Activated naive CD8-positive, alpha-beta T cell treated with anti-CD3 and anti-CD28 coated beads, Interleukin-2, amount 50 U/mL, for 24 hours (primary cell): Measurements from ENCODE around the gene RAB6A.

ENCODE experiments used
- ATAC-seq: fragments of 150-1000 bp; cut with Tn5 transposase; one replicate; pipeline ENCODE4 v1.10.0; 2021
- DNase-seq: peaks from one replicate; pipeline ENCODE4 v3.0.0; 2021
- H3K27ac Mint-ChIP-seq: one replicate; pipeline ENCODE4 v1.8.0; 2021; ENCODE audit warnings: mild to moderate bottlenecking, mixed read lengths
- H3K27me3 Mint-ChIP-seq: one replicate; pipeline ENCODE4 v1.8.0; 2021; ENCODE audit warnings: mixed read lengths
- H3K36me3 Mint-ChIP-seq: one replicate; pipeline ENCODE4 v1.8.0; 2021; ENCODE audit warnings: low read depth, mixed read lengths
- H3K4me1 Mint-ChIP-seq: one replicate; pipeline ENCODE4 v1.8.0; 2021; ENCODE audit warnings: mixed read lengths
- H3K4me3 Mint-ChIP-seq: one replicate; pipeline ENCODE4 v1.8.0; 2021; ENCODE audit warnings: mild to moderate bottlenecking, moderate library complexity, mixed read lengths
- H3K9me3 Mint-ChIP-seq: one replicate; pipeline ENCODE4 v1.8.0; 2021; ENCODE audit warnings: mixed read lengths

RAB6A gene

GRCh38 chr11:73661035-73661628 lies 99.7 kb downstream of the RAB6A start:
- Mint-ChIP-seq H3K27ac (no peak overlapping the region), H3K27me3 (no peaks in the 10 kb centered on the region), H3K36me3 (no peaks in the 10 kb centered on the region), H3K9me3 (no peaks in the 10 kb centered on the region), H3K4me3 (peak overlapping the region; percentile 48), H3K4me1 (peaks cover 5% of the 10 kb centered on the region)
- DNase-seq (peak; percentile 92), ATAC-seq (peak; percentile 84)

DNA sequence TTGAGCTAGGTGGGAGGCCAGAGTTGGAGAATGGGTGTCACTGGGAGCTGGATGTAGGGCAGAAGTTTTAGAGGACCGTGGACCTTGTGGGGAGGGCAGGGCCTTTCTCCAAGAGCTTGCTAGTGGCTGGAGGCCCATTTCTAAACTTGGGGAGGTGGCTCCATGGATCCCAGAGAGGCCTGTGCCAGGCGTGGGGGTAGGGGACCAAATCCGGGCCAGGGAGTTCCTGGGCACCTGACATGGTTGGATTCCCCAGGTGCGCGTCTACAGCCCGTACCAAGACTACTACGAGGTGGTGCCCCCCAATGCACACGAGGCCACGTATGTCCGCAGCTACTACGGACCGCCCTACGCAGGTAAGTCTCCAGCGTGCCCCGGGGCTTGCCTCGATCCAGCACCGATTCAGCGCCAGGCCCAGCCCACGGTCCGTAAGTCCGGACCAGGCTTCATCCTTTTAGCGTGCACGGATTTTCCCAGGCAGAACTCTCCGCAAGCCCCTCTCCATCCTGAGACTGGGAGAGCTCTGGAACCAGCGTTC lies 100.3 kb downstream of the RAB6A start:
- H3K4me3 Mint-ChIP-seq: no peak overlapping the region
- H3K36me3 Mint-ChIP-seq: no peaks in the 10 kb centered on the region
- DNase-seq (no peak), ATAC-seq (peak; percentile 14)
- no peaks in the 10 kb centered on the region for H3K27me3 Mint-ChIP-seq
- no peaks in the 10 kb centered on the region for H3K9me3 Mint-ChIP-seq
- H3K4me1 Mint-ChIP-seq: peaks cover 5% of the 10 kb centered on the region
- H3K27ac Mint-ChIP-seq: no peak overlapping the region

DNA sequence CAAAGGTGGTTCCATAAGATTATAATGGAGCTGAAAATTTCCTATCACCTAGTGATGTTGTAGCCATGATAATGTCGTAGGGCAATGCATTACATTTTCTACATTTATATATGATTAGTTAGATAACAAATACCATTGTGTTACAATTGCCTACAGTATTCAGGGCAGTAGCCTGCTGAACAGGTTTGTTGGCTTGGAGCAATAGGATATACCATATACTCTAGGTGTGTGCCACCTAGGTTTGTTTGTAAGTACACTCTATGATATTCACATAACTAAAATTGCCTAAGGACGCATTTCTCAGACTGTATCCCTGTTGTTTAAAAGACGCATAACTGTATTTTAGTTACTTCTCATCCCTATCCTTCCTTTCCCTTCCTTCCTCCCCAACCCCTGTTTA lies 100.9 kb downstream of the RAB6A start:
- no peaks in the 10 kb centered on the region for H3K36me3 Mint-ChIP-seq
- H3K27ac Mint-ChIP-seq: no peak overlapping the region
- DNase-seq (no peak), ATAC-seq (no peak)
- H3K4me3 Mint-ChIP-seq: no peak overlapping the region
- H3K4me1 Mint-ChIP-seq: peaks cover 5% of the 10 kb centered on the region
- no peaks in the 10 kb centered on the region for H3K9me3 Mint-ChIP-seq
- H3K27me3 Mint-ChIP-seq: no peaks in the 10 kb centered on the region

GRCh38 chr11:73656985-73657384 lies 103.9 kb downstream of the RAB6A start:
- DNase-seq (no peak), ATAC-seq (no peak)
- no peak overlapping the region for H3K27ac Mint-ChIP-seq
- H3K36me3 Mint-ChIP-seq: no peaks in the 10 kb centered on the region
- no peaks in the 10 kb centered on the region for H3K9me3 Mint-ChIP-seq
- peaks cover 5% of the 10 kb centered on the region for H3K4me1 Mint-ChIP-seq
- H3K4me3 Mint-ChIP-seq: no peak overlapping the region
- H3K27me3 Mint-ChIP-seq: no peaks in the 10 kb centered on the region

GRCh38 chr11:73655686-73656085 lies 105.2 kb downstream of the RAB6A start:
- Mint-ChIP-seq H3K27ac (no peak overlapping the region), H3K4me1 (peaks cover under 1% of the 10 kb centered on the region), H3K27me3 (no peaks in the 10 kb centered on the region), H3K9me3 (no peaks in the 10 kb centered on the region), H3K36me3 (no peaks in the 10 kb centered on the region), H3K4me3 (no peak overlapping the region)
- no peak for ATAC-seq
- DNase-seq: no peak

DNA sequence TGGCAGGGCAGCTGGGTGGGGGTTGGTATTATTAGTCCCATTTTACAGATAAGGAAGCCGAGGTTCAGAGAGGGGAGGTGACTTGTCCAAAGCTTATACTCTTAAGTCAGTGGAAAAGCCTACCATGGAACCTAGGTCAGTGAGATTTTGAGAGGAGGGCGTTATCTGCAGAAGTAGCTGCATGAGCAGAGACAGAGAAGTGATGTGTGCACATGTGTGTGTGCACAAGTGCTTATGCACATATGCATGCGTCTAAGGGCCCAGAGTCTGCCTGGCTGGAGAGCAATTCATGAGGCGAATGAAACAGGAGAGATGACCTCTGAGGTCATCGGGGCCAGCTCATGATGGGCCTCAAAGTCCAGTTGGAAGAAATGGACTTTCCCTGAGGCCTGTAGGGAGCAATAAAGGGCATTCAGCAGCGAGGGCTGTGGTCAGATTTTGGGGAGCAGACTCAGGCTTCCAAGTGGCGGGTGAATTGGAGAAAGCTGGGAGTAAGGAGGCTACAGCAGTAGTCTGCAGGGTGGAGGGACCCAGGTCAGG lies 106.3 kb downstream of the RAB6A start:
- no peaks in the 10 kb centered on the region for H3K9me3 Mint-ChIP-seq
- H3K4me1 Mint-ChIP-seq: no peaks in the 10 kb centered on the region
- H3K27me3 Mint-ChIP-seq: no peaks in the 10 kb centered on the region
- DNase-seq (no peak), ATAC-seq (no peak)
- no peaks in the 10 kb centered on the region for H3K36me3 Mint-ChIP-seq
- H3K4me3 Mint-ChIP-seq: no peak overlapping the region
- H3K27ac Mint-ChIP-seq: no peak overlapping the region

- no peak for DNase-seq
- H3K9me3 Mint-ChIP-seq: no peaks in the 10 kb centered on the region
- H3K36me3 Mint-ChIP-seq: no peaks in the 10 kb centered on the region
- H3K27ac Mint-ChIP-seq: no peak overlapping the region
- H3K4me3 Mint-ChIP-seq: no peak overlapping the region
- ATAC-seq: no peak
- no peaks in the 10 kb centered on the region for H3K4me1 Mint-ChIP-seq
- H3K27me3 Mint-ChIP-seq: no peaks in the 10 kb centered on the region
These were observed 106.9 kb downstream of the RAB6A start for GRCh38 chr11:73653996-73654395.

DNA sequence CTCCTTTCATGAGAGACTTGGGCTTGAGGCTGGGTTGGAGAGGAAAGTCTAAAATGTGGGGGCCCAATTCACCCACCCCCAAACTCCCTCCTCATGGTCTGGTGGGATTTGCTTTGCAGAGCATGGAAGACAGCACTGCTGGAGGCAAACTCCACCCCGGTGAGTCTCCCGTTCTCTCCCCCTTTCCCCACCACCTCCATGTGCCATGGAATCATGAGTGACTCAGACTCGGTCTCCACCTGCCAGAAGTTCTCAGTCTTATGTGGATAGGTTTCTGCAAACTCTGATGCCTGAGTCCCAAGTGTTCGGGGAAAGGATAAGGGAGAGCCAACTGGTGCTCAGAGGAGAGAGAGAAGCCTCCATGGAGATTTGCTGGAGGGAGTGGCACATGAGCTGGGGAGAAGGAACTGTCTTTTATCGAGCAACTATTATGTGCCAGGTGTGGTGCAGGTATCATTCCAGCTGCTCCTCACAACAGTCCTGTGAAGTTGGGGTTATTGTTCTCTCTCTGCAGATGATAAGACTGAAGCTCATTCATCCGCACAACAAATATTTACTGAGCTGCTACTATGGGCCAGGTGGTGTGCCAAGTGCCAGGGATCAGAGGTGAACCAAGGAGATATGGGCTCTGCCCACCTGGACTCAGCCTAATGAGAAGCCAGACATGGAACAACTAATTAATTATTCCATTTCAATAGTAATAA lies 107.9 kb downstream of the RAB6A start:
- H3K4me3 Mint-ChIP-seq: no peak overlapping the region
- H3K4me1 Mint-ChIP-seq: peaks cover 4% of the 10 kb centered on the region
- no peaks in the 10 kb centered on the region for H3K27me3 Mint-ChIP-seq
- DNase-seq (no peak), ATAC-seq (no peak)
- H3K9me3 Mint-ChIP-seq: no peaks in the 10 kb centered on the region
- H3K27ac Mint-ChIP-seq: no peak overlapping the region
- H3K36me3 Mint-ChIP-seq: no peaks in the 10 kb centered on the region

- ATAC-seq (no peak), DNase-seq (no peak)
- Mint-ChIP-seq H3K4me1 (peaks cover 11% of the 10 kb centered on the region), H3K27me3 (no peaks in the 10 kb centered on the region), H3K27ac (no peak overlapping the region), H3K36me3 (no peaks in the 10 kb centered on the region), H3K4me3 (no peak overlapping the region), H3K9me3 (no peaks in the 10 kb centered on the region)
These were observed 108.7 kb downstream of the RAB6A start for GRCh38 chr11:73652046-73652730.

DNA sequence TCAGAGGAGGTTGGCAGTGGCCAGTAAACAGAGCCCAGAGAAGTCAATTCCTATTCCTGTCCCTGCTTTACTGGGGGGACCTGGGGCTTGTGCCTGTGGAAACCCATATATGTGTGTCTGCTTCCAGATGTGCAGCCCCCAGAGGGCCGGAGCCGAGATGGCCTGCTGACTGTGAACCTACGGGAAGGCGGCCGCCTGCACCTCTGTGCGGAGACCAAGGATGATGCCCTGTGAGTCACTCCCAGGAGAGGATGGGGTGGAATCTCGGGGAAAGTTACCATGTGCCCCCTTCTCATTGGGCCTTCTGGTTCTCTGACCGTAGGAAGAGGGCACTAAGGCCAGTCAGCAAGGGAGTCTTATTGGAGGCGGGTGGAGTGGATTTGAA lies 109.2 kb downstream of the RAB6A start:
- Mint-ChIP-seq H3K27ac (no peak overlapping the region), H3K4me3 (no peak overlapping the region), H3K4me1 (peaks cover 16% of the 10 kb centered on the region), H3K9me3 (no peaks in the 10 kb centered on the region), H3K27me3 (no peaks in the 10 kb centered on the region), H3K36me3 (no peaks in the 10 kb centered on the region)
- DNase-seq (no peak), ATAC-seq (no peak)

DNA sequence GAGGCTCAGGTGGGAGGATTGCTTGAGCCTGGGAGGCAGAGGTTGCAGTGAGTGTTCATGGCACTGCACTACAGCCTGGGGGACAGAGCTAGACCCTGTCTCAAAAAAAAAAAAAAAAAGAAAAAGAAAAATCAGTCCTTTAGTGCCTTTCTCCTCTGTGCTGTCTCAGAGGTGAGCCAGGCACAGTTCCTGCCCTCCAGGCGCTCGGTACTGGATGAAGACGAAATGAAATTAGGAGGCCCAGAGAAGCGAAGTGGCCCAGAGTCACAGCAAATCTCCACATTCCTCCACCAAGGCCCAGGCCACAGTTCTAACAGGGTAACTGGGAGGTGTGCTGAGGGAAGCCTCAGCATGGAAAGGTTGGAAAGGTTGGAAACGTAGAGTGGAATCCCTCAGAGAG lies 109.6 kb downstream of the RAB6A start:
- no peak for ATAC-seq
- H3K4me3 Mint-ChIP-seq: no peak overlapping the region
- H3K9me3 Mint-ChIP-seq: no peaks in the 10 kb centered on the region
- H3K27me3 Mint-ChIP-seq: no peaks in the 10 kb centered on the region
- peaks cover 18% of the 10 kb centered on the region for H3K4me1 Mint-ChIP-seq
- no peaks in the 10 kb centered on the region for H3K36me3 Mint-ChIP-seq
- DNase-seq: no peak
- H3K27ac Mint-ChIP-seq: no peak overlapping the region

DNA sequence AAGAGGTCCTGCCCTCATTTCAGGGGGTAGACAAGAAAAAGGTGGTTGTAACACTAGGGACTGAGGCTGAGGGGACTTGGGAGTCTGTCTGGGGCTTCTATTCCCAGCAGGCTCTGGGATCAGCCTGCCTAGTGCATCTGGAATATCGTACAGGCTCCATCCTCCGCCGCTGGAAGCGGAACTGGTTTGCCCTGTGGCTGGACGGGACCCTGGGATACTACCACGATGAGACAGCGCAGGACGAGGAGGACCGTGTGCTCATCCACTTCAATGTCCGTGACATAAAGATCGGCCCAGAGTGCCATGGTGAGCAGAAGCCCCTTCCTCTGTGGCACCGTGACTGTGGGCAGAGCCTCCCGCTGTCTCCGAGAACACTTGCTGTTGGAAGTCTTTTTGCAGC lies 110.5 kb downstream of the RAB6A start:
- Mint-ChIP-seq H3K9me3 (no peaks in the 10 kb centered on the region), H3K4me3 (no peak overlapping the region), H3K4me1 (peaks cover 18% of the 10 kb centered on the region), H3K27ac (no peak overlapping the region), H3K36me3 (no peaks in the 10 kb centered on the region), H3K27me3 (no peaks in the 10 kb centered on the region)
- no peak for DNase-seq
- no peak for ATAC-seq

- no peak overlapping the region for H3K4me3 Mint-ChIP-seq
- H3K9me3 Mint-ChIP-seq: no peaks in the 10 kb centered on the region
- H3K27me3 Mint-ChIP-seq: no peaks in the 10 kb centered on the region
- no peaks in the 10 kb centered on the region for H3K36me3 Mint-ChIP-seq
- peaks cover 18% of the 10 kb centered on the region for H3K4me1 Mint-ChIP-seq
- DNase-seq (no peak), ATAC-seq (no peak)
- H3K27ac Mint-ChIP-seq: no peak overlapping the region
These were observed 111.7 kb downstream of the RAB6A start for GRCh38 chr11:73649206-73649605.

DNA sequence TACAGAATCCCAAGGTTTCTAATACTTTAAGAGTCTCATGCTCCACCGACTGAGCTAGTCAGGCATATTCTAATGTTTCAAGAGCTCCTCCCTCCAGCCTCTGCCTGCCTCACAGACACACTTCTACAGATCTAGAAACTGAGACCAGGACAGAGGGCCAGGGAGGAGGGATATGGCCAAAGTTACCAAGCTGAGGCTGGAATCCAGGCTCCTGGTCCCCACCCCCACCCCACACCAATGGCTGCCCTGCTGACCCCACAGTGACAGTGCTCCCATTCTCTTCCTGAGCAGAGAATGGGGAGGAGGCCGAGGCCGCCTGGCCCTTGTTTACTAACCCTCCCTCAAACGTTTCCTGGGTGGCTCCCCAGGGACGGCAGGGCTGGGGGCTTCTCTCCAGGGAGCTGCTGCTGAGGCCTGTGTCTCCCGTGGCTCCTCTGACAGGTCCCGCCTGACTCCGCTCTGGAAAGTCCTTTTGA lies 112.3 kb downstream of the RAB6A start:
- no peak for ATAC-seq
- H3K36me3 Mint-ChIP-seq: no peaks in the 10 kb centered on the region
- no peak overlapping the region for H3K27ac Mint-ChIP-seq
- peaks cover 18% of the 10 kb centered on the region for H3K4me1 Mint-ChIP-seq
- no peak for DNase-seq
- no peaks in the 10 kb centered on the region for H3K9me3 Mint-ChIP-seq
- no peak overlapping the region for H3K4me3 Mint-ChIP-seq
- no peaks in the 10 kb centered on the region for H3K27me3 Mint-ChIP-seq

DNA sequence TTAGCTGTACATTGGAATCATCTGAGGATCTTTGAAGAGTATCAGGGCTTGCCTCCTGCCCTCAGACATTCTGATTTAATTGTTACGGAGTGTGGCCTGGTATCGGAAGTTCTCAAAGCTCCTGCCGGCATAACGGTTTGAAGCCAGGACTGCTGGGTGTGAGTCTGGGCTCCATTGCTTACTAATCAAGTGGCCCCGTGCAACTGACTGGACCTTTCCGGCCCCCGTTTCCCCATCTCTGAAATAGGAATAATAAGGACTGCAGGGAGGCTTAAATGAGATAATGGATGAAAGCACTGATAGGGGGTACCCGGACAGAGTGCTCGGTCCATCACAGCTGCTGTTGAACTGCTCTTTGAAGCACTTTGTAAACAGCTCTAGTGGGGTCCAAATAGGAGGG lies 112.8 kb downstream of the RAB6A start:
- ATAC-seq (no peak), DNase-seq (no peak)
- Mint-ChIP-seq H3K27ac (no peak overlapping the region), H3K4me1 (peaks cover 18% of the 10 kb centered on the region), H3K27me3 (no peaks in the 10 kb centered on the region), H3K9me3 (no peaks in the 10 kb centered on the region), H3K4me3 (peak overlapping the region; percentile 69), H3K36me3 (no peaks in the 10 kb centered on the region)
